H1 (cell line): ENCODE data around the gene ZC3H6. TPM values are rescaled to one million over a fixed set of nuclear protein-coding genes. Genes with fewer than 3 reads are reported as not detected.

Experiments used
- CTCF ChIA-PET: fragments of 300-600 bp; sonication (Branson Sonifier 250); formaldehyde crosslinking; loops from one replicate; lab custom pipeline; 2021; ENCODE audit not compliant: partially characterized antibody; lab: Charles Lee
- POLR2A ChIA-PET: fragments of 300-600 bp; sonication (Branson Sonifier 250); formaldehyde crosslinking; loops from one replicate; lab custom pipeline; 2021; ENCODE audit warnings: inconsistent platforms; ENCODE audit not compliant: partially characterized antibody; lab: Charles Lee
- DNase-seq, 2 experiments: peaks; one replicate each; pipeline versions ENCODE4 v3.0.0 to v3.0.0-alpha.2; 2010 to 2022; ENCODE audit warnings: low spot score in 2 of 2, low read depth in 1 of 2, mixed read lengths in 1 of 2
- FAIRE-seq: peaks from 2 replicates; lab custom pipeline; 2011; peaks lifted over from hg19 to GRCh38; lab: Jason Lieb, UNC
- H2AFZ ChIP-seq: 2 replicates; pipeline ENCODE4 v1.8.1; 2012; ENCODE audit warnings: low read length, inconsistent platforms
- H2AK5ac ChIP-seq: 2 replicates; pipeline ENCODE4 v1.6.1; 2013; ENCODE audit warnings: low read depth, low read length
- H2BK120ac ChIP-seq: replicated peaks from 2 replicates; pipeline ENCODE3; 2013; ENCODE audit warnings: low read depth, low read length, inconsistent platforms
- H2BK12ac ChIP-seq: 2 replicates; pipeline ENCODE4 v1.6.1; 2013; ENCODE audit warnings: low read depth, low read length
- H2BK15ac ChIP-seq: 2 replicates; pipeline ENCODE4 v1.6.1; 2013; ENCODE audit warnings: low read length
- H2BK20ac ChIP-seq: 2 replicates; pipeline ENCODE4 v1.6.1; 2013; ENCODE audit warnings: low read length
- H2BK5ac ChIP-seq: 2 replicates; pipeline ENCODE4 v1.6.1; 2013; ENCODE audit warnings: low read depth, low read length
- H3K14ac ChIP-seq: 2 replicates; pipeline ENCODE4 v1.6.1; 2013; ENCODE audit warnings: inconsistent platforms; ENCODE audit not compliant: insufficient read length
- H3K18ac ChIP-seq: 2 replicates; pipeline ENCODE4 v1.6.1; 2013; ENCODE audit warnings: low read length; ENCODE audit errors: extremely low read depth
- H3K23ac ChIP-seq: 2 replicates; pipeline ENCODE4 v1.6.1; 2013; ENCODE audit warnings: inconsistent platforms; ENCODE audit not compliant: insufficient read length
- H3K23me2 ChIP-seq: 2 replicates; pipeline ENCODE4 v1.6.1; 2013; ENCODE audit warnings: low read depth, low read length
- H3K27ac ChIP-seq: 2 replicates; pipeline ENCODE4 v1.6.1; 2011; ENCODE audit warnings: low read depth, low read length, inconsistent platforms
- H3K27me3 ChIP-seq, 4 experiments: replicated peaks in 1 of 4; 1 replicate in 1 of 4; 2 replicates in 3 of 4; pipeline versions ENCODE4 v1.6.1 to v1.8.1; 2011 to 2013; ENCODE audit warnings: low read length in 3 of 4, mild to moderate bottlenecking in 3 of 4, inconsistent platforms in 2 of 4, mixed read lengths in 2 of 4, moderate library complexity in 1 of 4; ENCODE audit not compliant: control insufficient read depth in 3 of 4, insufficient read depth in 3 of 4; ENCODE audit errors: extremely low read depth in 1 of 4
- H3K36me3 ChIP-seq, 4 experiments: 2 replicates each; pipeline versions ENCODE4 v1.6.1 to v1.8.1; 2011 to 2013; ENCODE audit warnings: mild to moderate bottlenecking in 4 of 4, low read length in 3 of 4, moderate library complexity in 2 of 4, control low read depth in 1 of 4, inconsistent platforms in 1 of 4; ENCODE audit not compliant: insufficient read depth in 4 of 4, control insufficient read depth in 2 of 4
- H3K4ac ChIP-seq: replicated peaks from 2 replicates; pipeline ENCODE3; 2013; ENCODE audit warnings: low read length, low read depth, mixed read lengths, inconsistent platforms; ENCODE audit not compliant: insufficient read length
- H3K4me1 ChIP-seq, 4 experiments: replicated peaks in 1 of 4; 1 replicate in 1 of 4; 2 replicates in 3 of 4; pipeline versions ENCODE4 v1.6.1 to v1.8.1; 2011 to 2013; ENCODE audit warnings: low read length in 3 of 4, inconsistent platforms in 2 of 4, mixed read lengths in 1 of 4; ENCODE audit not compliant: insufficient read depth in 4 of 4, control insufficient read depth in 3 of 4
- H3K4me2 ChIP-seq, 2 experiments: 2 replicates each; pipeline versions ENCODE4 v1.6.1 to v1.8.1; 2011 to 2013; ENCODE audit warnings: low read depth in 2 of 2, low read length in 2 of 2, control low read depth in 1 of 2, inconsistent platforms in 1 of 2, mild to moderate bottlenecking in 1 of 2; ENCODE audit not compliant: insufficient read depth in 1 of 2
- H3K4me3 ChIP-seq, 4 experiments: fragments of 200-600, 300-600 bp in 1 of 4; sonication (generic), shearing (Covaris generic), sonication (Bioruptor Twin) in 1 of 4; 2 replicates each; pipeline versions ENCODE4 v1.5.1 to v1.8.1; 2011 to 2016; ENCODE audit warnings: low read length in 4 of 4, low read depth in 3 of 4, control low read depth in 2 of 4, inconsistent platforms in 2 of 4, mild to moderate bottlenecking in 2 of 4, mixed read lengths in 1 of 4, moderate library complexity in 1 of 4; ENCODE audit not compliant: insufficient read depth in 2 of 4; ENCODE audit errors: extremely low read depth in 1 of 4
- H3K56ac ChIP-seq: replicated peaks from 2 replicates; pipeline ENCODE3; 2013; ENCODE audit warnings: low read depth, mild to moderate bottlenecking, mixed read lengths, low read length, inconsistent platforms; ENCODE audit not compliant: insufficient read length
- H3K79me1 ChIP-seq: 2 replicates; pipeline ENCODE4 v1.6.1; 2013; ENCODE audit warnings: low read depth, low read length, control low read depth
- H3K79me2 ChIP-seq, 2 experiments: 2 replicates each; pipeline versions ENCODE4 v1.6.1 to v1.8.1; 2012 to 2013; ENCODE audit warnings: low read length in 2 of 2, mild to moderate bottlenecking in 2 of 2, inconsistent platforms in 1 of 2; ENCODE audit not compliant: insufficient read depth in 2 of 2, control insufficient read depth in 1 of 2
- H3K9ac ChIP-seq, 4 experiments: replicated peaks in 1 of 4; 1 replicate in 1 of 4; 2 replicates in 3 of 4; pipeline versions ENCODE4 v1.6.1 to v1.8.1; 2011 to 2013; ENCODE audit warnings: low read depth in 3 of 4, low read length in 3 of 4, control low read depth in 2 of 4, mild to moderate bottlenecking in 2 of 4, moderate library complexity in 2 of 4, inconsistent platforms in 1 of 4; ENCODE audit errors: extremely low read depth in 1 of 4
- H3K9me3 ChIP-seq, 2 experiments: 2 replicates each; pipeline versions ENCODE4 v1.6.1 to v1.8.1; 2012 to 2013; ENCODE audit warnings: mild to moderate bottlenecking in 2 of 2, moderate library complexity in 2 of 2, control low read depth in 1 of 2, inconsistent platforms in 1 of 2, low read depth in 1 of 2, low read length in 1 of 2, mixed read lengths in 1 of 2; ENCODE audit not compliant: insufficient read depth in 2 of 2
- H4K20me1 ChIP-seq, 2 experiments: replicated peaks in 1 of 2; 2 replicates each; pipeline versions ENCODE3 to v1.8.1; 2011 to 2013; ENCODE audit warnings: inconsistent platforms in 2 of 2, low read length in 2 of 2, mild to moderate bottlenecking in 1 of 2; ENCODE audit not compliant: insufficient read depth in 2 of 2, control insufficient read depth in 1 of 2
- H4K5ac ChIP-seq: 2 replicates; pipeline ENCODE4 v1.6.1; 2013; ENCODE audit warnings: low read length, low read depth, mixed read lengths, inconsistent platforms; ENCODE audit not compliant: insufficient read length
- H4K8ac ChIP-seq: 2 replicates; pipeline ENCODE4 v1.8.0; 2013; ENCODE audit warnings: mild to moderate bottlenecking, moderate library complexity, low read length, inconsistent platforms; ENCODE audit not compliant: insufficient read depth; ENCODE audit errors: extremely low read depth
- H4K91ac ChIP-seq: replicated peaks from 2 replicates; pipeline ENCODE3; 2013; ENCODE audit warnings: low read length, mixed read lengths, inconsistent platforms; ENCODE audit not compliant: insufficient read length
- BRCA1 ChIP-seq: IDR thresholded peaks from 2 replicates; pipeline ENCODE4 v1.6.1; 2012; ENCODE audit warnings: low read depth, low read length, improper control_type of control experiment
- CTBP2 ChIP-seq: IDR thresholded peaks from 2 replicates; pipeline ENCODE4 v1.7.0; 2011; ENCODE audit warnings: borderline replicate concordance, mild to moderate bottlenecking, moderate library complexity, mixed read lengths, low read length; ENCODE audit not compliant: insufficient read depth, insufficient read length
- GTF2F1 ChIP-seq: IDR thresholded peaks from 2 replicates; pipeline ENCODE4 v1.6.1; 2012; ENCODE audit warnings: low read depth, low read length, improper control_type of control experiment, borderline replicate concordance
- HDAC6 ChIP-seq: IDR thresholded peaks from one replicate; pipeline ENCODE4 v1.7.1; 2012; ENCODE audit warnings: low read depth, mild to moderate bottlenecking, inconsistent platforms, low read length, moderate library complexity
- KDM4A ChIP-seq: IDR thresholded peaks from one replicate; pipeline ENCODE4 v1.7.1; 2012; ENCODE audit warnings: low read depth, mild to moderate bottlenecking, moderate library complexity, low read length, inconsistent platforms; ENCODE audit not compliant: severe bottlenecking
- MAX ChIP-seq: IDR thresholded peaks from 2 replicates; pipeline ENCODE4 v1.6.1; 2012; ENCODE audit warnings: inconsistent platforms
- NRF1 ChIP-seq: IDR thresholded peaks from 2 replicates; pipeline ENCODE4 v1.6.1; 2011; ENCODE audit warnings: mild to moderate bottlenecking, low read depth, low read length, improper control_type of control experiment
- PHF8 ChIP-seq: fragments of 200-600 bp; sonication (generic); conservative IDR thresholded peaks from 2 replicates; pipeline ENCODE4 v1.7.1; 2012; ENCODE audit warnings: low read depth, mild to moderate bottlenecking, inconsistent platforms, low read length, moderate library complexity
- POLR2A ChIP-seq, 2 experiments: IDR thresholded peaks; 1 replicate in 1 of 2; 2 replicates in 1 of 2; pipeline ENCODE4 v1.6.1; 2011; ENCODE audit warnings: low read depth in 2 of 2, low read length in 2 of 2, mild to moderate bottlenecking in 2 of 2; ENCODE audit errors: control extremely low read depth in 1 of 2
- POU5F1 ChIP-seq: IDR thresholded peaks from 2 replicates; pipeline ENCODE4 v1.6.1; 2011; ENCODE audit warnings: low read depth, mild to moderate bottlenecking, low read length, moderate library complexity
- RBBP5 ChIP-seq: IDR thresholded peaks from 2 replicates; pipeline ENCODE4 v1.7.1; 2012; ENCODE audit warnings: low read depth, mild to moderate bottlenecking, inconsistent platforms, low read length, moderate library complexity, borderline replicate concordance
- SAP30 ChIP-seq: fragments of 300-600 bp; sonication (generic); IDR thresholded peaks from 2 replicates; pipeline ENCODE4 v1.7.1; 2012; ENCODE audit warnings: low read length, moderate library complexity, mild to moderate bottlenecking, inconsistent platforms; ENCODE audit not compliant: insufficient read depth, insufficient replicate concordance
- SIRT6 ChIP-seq: IDR thresholded peaks from one replicate; pipeline ENCODE4 v1.7.1; 2012; ENCODE audit warnings: low read length, inconsistent platforms
- USF2 ChIP-seq: IDR thresholded peaks from 2 replicates; pipeline ENCODE4 v1.6.1; 2011; ENCODE audit warnings: low read length, improper control_type of control experiment
- whole genome bisulfite sequencing, 2 experiments: shearing (Covaris generic) in 1 of 2; methylation state at CpG; one replicate each; pipeline versions ENCODE4 v1.1.6 to v1.1.7; 2013 to 2015; ENCODE audit warnings: low lambda C conversion rate in 2 of 2, mixed read lengths in 2 of 2, inconsistent platforms in 1 of 2, low coverage in 1 of 2, missing lambda C conversion rate in 1 of 2; ENCODE audit not compliant: insufficient replicate concordance in 2 of 2, insufficient coverage in 1 of 2, insufficient read length in 1 of 2; ENCODE audit errors: extremely low coverage in 1 of 2, missing lambda C conversion rate in 1 of 2; 5-methylcytosine and 5-hydroxymethylcytosine counted together
- polyA plus RNA-seq, 7 experiments: library from polyadenylated mRNA; depleted of rRNA in 3 of 7; stranded (reverse) in 5 of 7; unstranded in 2 of 7; fragments of >200 nt in 5 of 7; fragments of 200-250 nt in 2 of 7; gene quantifications; 1 replicate in 5 of 7; 2 replicates in 1 of 7; 4 replicates in 1 of 7; pipeline versions ENCODE4 v1.2.1 to v1.2.3, GENCODE V29; 2011 to 2013; ENCODE audit warnings: missing spikeins in 2 of 7, mixed read lengths in 2 of 7
- total RNA-seq: library from RNA; stranded (reverse); fragmentation: NEBNext Ultra II Directional; extraction: Animal tissue kit (Norgen Biotek cat#: 25700); gene quantifications from 2 replicates; pipeline ENCODE4 v1.2.1, GENCODE V29; 2021

ZC3H6 gene
- total and polyA plus RNA-seq, 2 of the 8 experiments (the other 6 are each of a cell fraction or from before 2014, with no cell fraction given): 1.4 to 6.9 TPM

GRCh38 chr2:112335600-112335999, 60.2 kb downstream of the ZC3H6 start:
- no peak for FAIRE-seq
- H3K23me2 ChIP-seq: no peaks in the 10 kb centered on the region
- CTCF ChIA-PET: interaction anchor here (0.6 to 1.3 kb wide), 2 partner anchors 15 to 119 kb away, joined by 3 read pairs; no protein-coding TSS in a partner anchor
- no peak for TF ChIP-seq POU5F1
- no peak for TF ChIP-seq CTBP2
- TF ChIP-seq BRCA1: no peak
- no peak for TF ChIP-seq HDAC6
- no peak for TF ChIP-seq RBBP5
- TF ChIP-seq KDM4A: no peak
- no peak for TF ChIP-seq POLR2A (IDR thresholded peaks at IDR 0.05; ENCODE audit: control extremely low read depth in 1 of 2, low read depth in 2 of 2, low read length in 2 of 2)
- no peak for TF ChIP-seq MAX
- no peak for TF ChIP-seq SIRT6
- no peak for TF ChIP-seq NRF1
- no peak for TF ChIP-seq SAP30
- TF ChIP-seq PHF8: no peak
- no peak for TF ChIP-seq USF2
- no peak for TF ChIP-seq GTF2F1

More at GRCh38 chr2:112335600-112335999, 60.2 kb downstream of the ZC3H6 start:
- H3K79me1 ChIP-seq: no peaks in the 10 kb centered on the region
- no peak overlapping the region for H3K56ac ChIP-seq
- H4K20me1 ChIP-seq: no peaks in the 10 kb centered on the region
- H3K36me3 ChIP-seq: no peaks in the 10 kb centered on the region
- H3K18ac ChIP-seq: no peak overlapping the region
- H3K23ac ChIP-seq: no peak overlapping the region
- H4K8ac ChIP-seq: no peak overlapping the region
- POLR2A ChIA-PET: no interaction called here
- no peak overlapping the region for H3K4ac ChIP-seq
- H3K27me3 ChIP-seq: no peaks in the 10 kb centered on the region
- H2BK20ac ChIP-seq: no peak overlapping the region
- no peak overlapping the region for H2BK12ac ChIP-seq
- H3K4me2 ChIP-seq: no peak overlapping the region
- no peak overlapping the region for H2BK5ac ChIP-seq
- no peaks in the 10 kb centered on the region for H3K79me2 ChIP-seq
- H2AK5ac ChIP-seq: no peak overlapping the region
- WGBS, 2 experiments: 89% methylated on average over 1 of the region's 1 CpG; no CpG with 5 or more reads in 1 of the 2 experiments
- H3K9me3 ChIP-seq: no peaks in the 10 kb centered on the region
- H4K5ac ChIP-seq: no peak overlapping the region
- H2BK120ac ChIP-seq: no peak overlapping the region
- H3K4me3 ChIP-seq: no peak overlapping the region
- H3K27ac ChIP-seq: no peak overlapping the region
- no peak overlapping the region for H4K91ac ChIP-seq
- no peak overlapping the region for H3K9ac ChIP-seq
- H3K14ac ChIP-seq: no peak overlapping the region
- H3K4me1 ChIP-seq: no peaks in the 10 kb centered on the region
- H2AFZ ChIP-seq: no peak overlapping the region
- no peak for DNase-seq
- H2BK15ac ChIP-seq: no peak overlapping the region
